ENCODE results near the gene ZNF729. TPM values are rescaled to one million over a fixed set of nuclear protein-coding genes. Genes with fewer than 3 reads are reported as not detected.

ZNF729 gene
- total RNA-seq, 2 experiments from 2014 or later = not detected

Other genes starting within 250 kb of the ZNF729 start
- 10 to 100 TPM; 11.4 to 13.4 TPM for gene ZNF257, start 234.0 kb upstream of the ZNF729 start, total RNA-seq
- not detected for gene ZNF676, start 89.5 kb upstream of the ZNF729 start, total RNA-seq
- not detected for gene ZNF98, start 135.9 kb downstream of the ZNF729 start, total RNA-seq

Data from activated CD4-positive, alpha-beta memory T cell treated with anti-CD3 and anti-CD28 coated beads for 36 hours (primary cell).